SK-N-SH (cell line): ENCODE data around the gene CHST3. TPM values are rescaled to one million over a fixed set of nuclear protein-coding genes. Genes with fewer than 3 reads are reported as not detected.
"Not testable (repeated sequence)": the region's sequence is repeated elsewhere in the genome, so short reads cannot be mapped to it uniquely, and the experiment has no call there.

Source experiments
- CTCF ChIA-PET: fragments of 300-600, 350-600 bp; formaldehyde crosslinking; extraction: SDS; loops from one replicate; lab custom pipeline; 2021; lab: Yijun Ruan, JAX
- POLR2A ChIA-PET: fragments of 350-600 bp; sonication (Branson Sonifier 250); formaldehyde crosslinking; extraction: SDS; loops from one replicate; lab custom pipeline; 2020; ENCODE audit warnings: antibody characterized with exemption, inconsistent platforms; lab: Yijun Ruan, JAX
- DNase-seq: peaks from one replicate; pipeline ENCODE4 v3.0.0; 2012
- H2AFZ ChIP-seq: fragments of 200-600 bp; sonication (generic); 2 replicates; pipeline ENCODE4 v1.8.1; 2016; ENCODE audit warnings: antibody characterized with exemption, mild to moderate bottlenecking, low read depth
- H3F3A ChIP-seq: fragments of 200-600 bp; sonication (generic); replicated peaks from 2 replicates; pipeline ENCODE3; 2016; ENCODE audit warnings: antibody characterized with exemption, mild to moderate bottlenecking; ENCODE audit not compliant: insufficient read depth
- H3K27ac ChIP-seq, 2 experiments: fragments of 200-500 bp in 1 of 2; fragments of 200-600 bp in 1 of 2; sonication (Bioruptor generic) in 1 of 2; sonication (generic), shearing (Covaris generic) in 1 of 2; 2 replicates each; pipeline versions ENCODE4 v1.5.1 to v1.6.1; 2014 to 2016; ENCODE audit warnings: low read depth in 2 of 2, inconsistent platforms in 1 of 2, low read length in 1 of 2, mild to moderate bottlenecking in 1 of 2, mixed read lengths in 1 of 2
- H3K27me3 ChIP-seq: fragments of 200-600 bp; sonication (generic), shearing (Covaris generic); 2 replicates; pipeline ENCODE4 v1.6.1; 2016; ENCODE audit warnings: mixed run types; ENCODE audit not compliant: insufficient read depth
- H3K36me3 ChIP-seq, 2 experiments: fragments of 200-500 bp in 1 of 2; fragments of 200-600 bp in 1 of 2; sonication (Bioruptor generic) in 1 of 2; sonication (generic) in 1 of 2; replicated peaks in 1 of 2; 2 replicates each; pipeline versions ENCODE3 to v1.5.1; 2014 to 2016; ENCODE audit warnings: low read length in 1 of 2, mild to moderate bottlenecking in 1 of 2; ENCODE audit not compliant: insufficient read depth in 2 of 2, control insufficient read depth in 1 of 2
- H3K4me1 ChIP-seq, 2 experiments: fragments of 200-500 bp in 1 of 2; fragments of 200-600 bp in 1 of 2; sonication (Bioruptor generic) in 1 of 2; sonication (generic), shearing (Covaris generic) in 1 of 2; 2 replicates each; pipeline versions ENCODE4 v1.5.1 to v1.6.1; 2014 to 2016; ENCODE audit warnings: low read depth in 1 of 2, low read length in 1 of 2, mixed run types in 1 of 2; ENCODE audit not compliant: insufficient read depth in 2 of 2, control insufficient read depth in 1 of 2
- H3K4me2 ChIP-seq: fragments of 200-600 bp; sonication (generic), shearing (Covaris generic); 2 replicates; pipeline ENCODE4 v1.6.1; 2017; ENCODE audit warnings: mixed run types
- H3K4me3 ChIP-seq, 2 experiments: fragments of 200-500 bp in 1 of 2; fragments of 200-600 bp in 1 of 2; sonication (Bioruptor generic) in 1 of 2; sonication (generic), shearing (Covaris generic) in 1 of 2; 2 replicates each; pipeline versions ENCODE4 v1.5.1 to v1.8.1; 2014 to 2016; ENCODE audit warnings: low read depth in 2 of 2, inconsistent platforms in 1 of 2, low read length in 1 of 2, mild to moderate bottlenecking in 1 of 2, mixed read lengths in 1 of 2, moderate library complexity in 1 of 2
- H3K79me2 ChIP-seq: fragments of 200-600 bp; sonication (generic); 2 replicates; pipeline ENCODE4 v1.8.1; 2017; ENCODE audit warnings: mild to moderate bottlenecking; ENCODE audit not compliant: insufficient read depth
- H3K9ac ChIP-seq: fragments of 200-600 bp; sonication (generic); 2 replicates; pipeline ENCODE4 v1.6.1; 2017; ENCODE audit warnings: mixed run types
- H3K9me2 ChIP-seq: fragments of 200-600 bp; sonication (generic); 2 replicates; pipeline ENCODE4 v1.6.1; 2017; ENCODE audit warnings: mixed run types
- H3K9me3 ChIP-seq: fragments of 200-600 bp; sonication (generic); 2 replicates; pipeline ENCODE4 v1.6.1; 2017; ENCODE audit warnings: mixed run types, mild to moderate bottlenecking, moderate library complexity
- H4K20me1 ChIP-seq: fragments of 200-600 bp; sonication (generic); 2 replicates; pipeline ENCODE4 v1.6.1; 2017; ENCODE audit warnings: mild to moderate bottlenecking, mixed run types; ENCODE audit not compliant: insufficient read depth
- ELF1 ChIP-seq: IDR thresholded peaks from 2 replicates; pipeline ENCODE4 v1.4.0; 2012
- EP300 ChIP-seq, 2 experiments: IDR thresholded peaks; 2 replicates each; pipeline versions ENCODE4 v1.4.0 to v1.6.1; 2012; ENCODE audit warnings: borderline replicate concordance in 1 of 2, low read depth in 1 of 2, low read length in 1 of 2
- FOSL2 ChIP-seq: IDR thresholded peaks from 2 replicates; pipeline ENCODE4 v1.4.0; 2012; ENCODE audit warnings: low read depth, mild to moderate bottlenecking, moderate library complexity, borderline replicate concordance
- FOXM1 ChIP-seq: IDR thresholded peaks from 2 replicates; pipeline ENCODE4 v1.4.0; 2012; ENCODE audit warnings: low read depth, mild to moderate bottlenecking
- JUND ChIP-seq: IDR thresholded peaks from 2 replicates; pipeline ENCODE4 v1.4.0; 2012
- MAX ChIP-seq: IDR thresholded peaks from 2 replicates; pipeline ENCODE4 v1.4.0; 2012; ENCODE audit warnings: low read depth
- MEF2A ChIP-seq: IDR thresholded peaks from 2 replicates; pipeline ENCODE4 v1.4.0; 2012; ENCODE audit warnings: low read depth, borderline replicate concordance
- MXI1 ChIP-seq: IDR thresholded peaks from 2 replicates; pipeline ENCODE4 v1.6.1; 2012; ENCODE audit warnings: mild to moderate bottlenecking, low read depth, low read length, improper control_type of control experiment
- NFIC ChIP-seq: IDR thresholded peaks from 2 replicates; pipeline ENCODE4 v1.4.0; 2012; ENCODE audit warnings: borderline replicate concordance
- PBX3 ChIP-seq: IDR thresholded peaks from 2 replicates; pipeline ENCODE4; 2012
- POLR2AphosphoS5 ChIP-seq: IDR thresholded peaks from 2 replicates; pipeline ENCODE4 v1.6.1; 2012; ENCODE audit warnings: low read depth, low read length
- RFX5 ChIP-seq: IDR thresholded peaks from 2 replicates; pipeline ENCODE4 v1.6.1; 2012; ENCODE audit warnings: mild to moderate bottlenecking, improper control_type of control experiment, low read length
- RXRA ChIP-seq: IDR thresholded peaks from 2 replicates; pipeline ENCODE4 v1.4.0; 2012; ENCODE audit warnings: low read depth, mild to moderate bottlenecking, borderline replicate concordance
- SIN3A ChIP-seq: IDR thresholded peaks from 2 replicates; pipeline ENCODE4 v1.6.1; 2012; ENCODE audit warnings: low read depth, mild to moderate bottlenecking, low read length, moderate library complexity, borderline replicate concordance
- SMC3 ChIP-seq: IDR thresholded peaks from 2 replicates; pipeline ENCODE4 v1.6.1; 2012; ENCODE audit warnings: low read depth, low read length, improper control_type of control experiment
- TCF12 ChIP-seq: IDR thresholded peaks from 2 replicates; pipeline ENCODE4 v1.4.0; 2012
- USF1 ChIP-seq: IDR thresholded peaks from 2 replicates; pipeline ENCODE4 v1.4.0; 2012; ENCODE audit warnings: low read depth, borderline replicate concordance
- WGBS: methylation state at CpG from one replicate; pipeline ENCODE4 v1.1.6; 2017; ENCODE audit warnings: low lambda C conversion rate; 5-methylcytosine and 5-hydroxymethylcytosine counted together
- polyA plus RNA-seq, 3 experiments: library from polyadenylated mRNA; depleted of rRNA; stranded (reverse); fragments of >200 nt; gene quantifications; 2 replicates each; pipeline ENCODE4 v1.2.3, GENCODE V29; 2012

The CHST3 gene
- polyA plus RNA-seq, 1 of the 3 experiments (the other 2 are of a cell fraction): 6.0 TPM

GRCh38 chr10:71977614-71977903 lies 13.4 kb downstream of the CHST3 start:
- WGBS: 100% methylated on average over 1 of the region's 1 CpG
- Histone ChIP-seq H3K4me1 (peaks cover 44 to 46% of the 10 kb centered on the region in 2 experiments; a peak in 3 of 4 replicates), H3K79me2 (peaks cover 86% of the 10 kb centered on the region), H4K20me1 (peaks cover 19% of the 10 kb centered on the region), H3F3A (peaks cover 26% of the 10 kb centered on the region)
- H3K27ac ChIP-seq, H3K27me3 ChIP-seq, H2AFZ ChIP-seq, H3K4me3 ChIP-seq, DNase-seq, H3K9me2 ChIP-seq, H3K36me3 ChIP-seq, H3K9ac ChIP-seq, H3K9me3 ChIP-seq, POLR2A ChIA-PET, H3K4me2 ChIP-seq: not testable (repeated sequence)
- CTCF ChIA-PET: interaction anchor here (1.2 to 3.6 kb wide), 4 partner anchors 22 to 81 kb away, joined by 3 to 17 read pairs (median 6); no protein-coding TSS in a partner anchor

GRCh38 chr10:71978476-71978875 lies 14.3 kb downstream of the CHST3 start:
- ChIA-PET CTCF (interaction anchor here (1.2 to 2.4 kb wide), 2 partner anchors 23 to 71 kb away, joined by 3 to 8 read pairs; no protein-coding TSS in a partner anchor), POLR2A (no interaction called here)
- Histone ChIP-seq H3K79me2 (peaks cover 86% of the 10 kb centered on the region), H3K9ac (no peak overlapping the region)
- TF ChIP-seq RXRA (no peak), MAX (no peak), POLR2AphosphoS5 (no peak), SIN3A (no peak), SMC3 (no peak), NFIC (no peak), FOXM1 (no peak), JUND (no peak), EP300 (IDR thresholded peaks at IDR 0.05; ENCODE audit: borderline replicate concordance in 1 of 2, low read depth in 1 of 2, low read length in 1 of 2) (no peak), USF1 (no peak), RFX5 (no peak), PBX3 (no peak), FOSL2 (no peak), MEF2A (no peak), ELF1 (no peak), TCF12 (no peak), MXI1 (no peak)
- TF ChIP-seq, all 33 proteins: peak for 0
- Histone ChIP-seq H3K4me1 (peaks cover 39 to 40% of the 10 kb centered on the region in 2 experiments; a peak in 3 of 4 replicates), H3K9me3 (no peaks in the 10 kb centered on the region), H3K9me2 (no peaks in the 10 kb centered on the region), H3K4me3 (no peak overlapping the region), H3K4me2 (no peak overlapping the region), H3K27ac (no peak overlapping the region), H3F3A (peaks cover 26% of the 10 kb centered on the region), H3K36me3 (peaks cover 0 to 5% of the 10 kb centered on the region in 2 experiments), H2AFZ (no peak overlapping the region), H3K27me3 (no peaks in the 10 kb centered on the region), H4K20me1 (peaks cover 16% of the 10 kb centered on the region)
- peak; percentile 25 for DNase-seq
- 90% methylated on average over 7 of the region's 7 CpGs for WGBS
